ENCODE measurements around the gene EPHB3.

EPHB3 gene

GRCh38 chr3:184561061-184561912 is at the start of gene EPHB3:
Gene EPHB3, plus strand, starts transcription at chr3:184561785. Its CDS starts 451 bp downstream, at chr3:184562236.
- peak; percentile 89 for DNase-seq (ENCODE audit: low spot score)

- no peak for DNase-seq (ENCODE audit: low spot score)
Measured at GRCh38 chr3:184512621-184513020, 49.0 kb upstream of the EPHB3 start.

- peak; percentile 76 for DNase-seq (ENCODE audit: low spot score)
Measured at GRCh38 chr3:184513276-184514170, 48.1 kb upstream of the EPHB3 start.

- DNase-seq (ENCODE audit: low spot score) = no peak
Measured at GRCh38 chr3:184514171-184514490, 47.5 kb upstream of the EPHB3 start.

GRCh38 chr3:184523825-184524615 is 37.6 kb upstream of the EPHB3 start:
- no peak for DNase-seq (ENCODE audit: low spot score)

- peak; percentile 39 for DNase-seq (ENCODE audit: low spot score)
Measured at GRCh38 chr3:184524981-184525336, 36.6 kb upstream of the EPHB3 start.

- no peak for DNase-seq (ENCODE audit: low spot score)
Measured at GRCh38 chr3:184525337-184526087, 36.1 kb upstream of the EPHB3 start.

GRCh38 chr3:184526088-184526433 is 35.5 kb upstream of the EPHB3 start:
- DNase-seq (ENCODE audit: low spot score) = no peak

- no peak for DNase-seq (ENCODE audit: low spot score)
Measured at GRCh38 chr3:184531626-184532280, 29.8 kb upstream of the EPHB3 start.

- DNase-seq (ENCODE audit: low spot score) = no peak
Measured at GRCh38 chr3:184532940-184533732, 28.4 kb upstream of the EPHB3 start.

GRCh38 chr3:184537885-184538665 is 23.5 kb upstream of the EPHB3 start:
- no peak for DNase-seq (ENCODE audit: low spot score)

- DNase-seq (ENCODE audit: low spot score) = no peak
Measured at GRCh38 chr3:184538666-184539431, 22.7 kb upstream of the EPHB3 start.

GRCh38 chr3:184539801-184540435 is 21.7 kb upstream of the EPHB3 start:
- DNase-seq (ENCODE audit: low spot score) = no peak

- DNase-seq (ENCODE audit: low spot score) = peak; percentile 69
Measured at GRCh38 chr3:184540777-184541681, 20.6 kb upstream of the EPHB3 start.

GRCh38 chr3:184541886-184542562 is 19.6 kb upstream of the EPHB3 start:
- no peak for DNase-seq (ENCODE audit: low spot score)

- no peak for DNase-seq (ENCODE audit: low spot score)
Measured at GRCh38 chr3:184542577-184542976, 19.0 kb upstream of the EPHB3 start.

GRCh38 chr3:184543256-184543655 is 18.3 kb upstream of the EPHB3 start:
- DNase-seq (ENCODE audit: low spot score) = no peak

Data from CD4-positive, alpha-beta T cell treated with Interleukin-6 at 100 ng/mL for 8 hours (primary cell).